Hypothalamus (tissue), 51 donors: ENCODE results near the gene TIMM44.
"Not testable (repeated sequence)": the region's sequence is repeated elsewhere in the genome, so short reads cannot be mapped to it uniquely, and the experiment has no call there.

Experiments
- DNase-seq, 51 donors: peaks; one replicate each; lab custom pipeline; 2025; lab: John Stamatoyannopoulos, UW

Gene TIMM44

DNA sequence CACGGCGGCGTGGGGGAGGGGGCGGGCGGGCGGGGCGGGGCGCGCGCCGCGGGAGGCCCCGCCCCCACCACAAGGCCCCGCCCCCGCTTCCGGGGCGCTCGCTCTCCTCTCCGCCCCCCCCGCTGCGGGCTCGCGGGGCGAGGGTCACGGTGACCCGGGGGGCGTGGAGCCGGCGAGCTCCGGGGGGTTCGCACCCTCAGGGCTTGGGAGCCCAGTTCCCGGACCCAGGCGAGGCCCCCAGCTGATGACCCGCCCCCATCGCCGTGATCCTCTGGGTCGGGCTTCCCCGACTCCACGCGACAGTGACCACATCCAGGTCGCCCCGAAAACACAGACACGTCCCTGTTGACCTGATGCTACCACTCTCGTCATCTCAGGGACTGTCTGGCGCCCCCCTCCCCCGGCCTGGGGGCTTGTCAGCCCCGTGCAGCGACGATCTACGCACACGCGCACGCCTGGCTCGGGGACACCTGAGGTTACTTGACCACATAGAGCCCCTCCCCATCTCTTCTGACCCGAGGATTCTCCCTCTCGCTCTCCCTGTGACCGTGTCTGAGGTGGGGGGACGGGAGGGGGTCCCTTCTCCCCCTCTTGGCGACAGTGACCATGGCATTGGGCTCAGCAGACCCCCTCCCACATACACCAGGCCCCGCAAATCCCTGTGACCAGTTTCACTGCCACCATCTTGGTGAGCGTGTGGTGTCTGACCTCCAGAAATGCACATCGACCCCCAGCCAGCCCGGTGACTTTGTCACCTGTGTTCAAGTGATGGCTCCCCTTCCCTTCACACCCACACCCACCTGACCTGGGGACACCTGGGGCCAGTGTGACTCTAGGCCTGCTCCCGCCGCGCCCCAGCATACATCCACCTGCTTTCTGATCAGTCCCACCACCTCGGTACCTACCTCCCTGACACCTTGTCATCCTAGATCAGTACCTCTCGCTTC, 39.1 kb downstream of the TIMM44 start:
- peak in 10 of 51 donors; percentile 26 to 70 (median 56) for DNase-seq

DNA sequence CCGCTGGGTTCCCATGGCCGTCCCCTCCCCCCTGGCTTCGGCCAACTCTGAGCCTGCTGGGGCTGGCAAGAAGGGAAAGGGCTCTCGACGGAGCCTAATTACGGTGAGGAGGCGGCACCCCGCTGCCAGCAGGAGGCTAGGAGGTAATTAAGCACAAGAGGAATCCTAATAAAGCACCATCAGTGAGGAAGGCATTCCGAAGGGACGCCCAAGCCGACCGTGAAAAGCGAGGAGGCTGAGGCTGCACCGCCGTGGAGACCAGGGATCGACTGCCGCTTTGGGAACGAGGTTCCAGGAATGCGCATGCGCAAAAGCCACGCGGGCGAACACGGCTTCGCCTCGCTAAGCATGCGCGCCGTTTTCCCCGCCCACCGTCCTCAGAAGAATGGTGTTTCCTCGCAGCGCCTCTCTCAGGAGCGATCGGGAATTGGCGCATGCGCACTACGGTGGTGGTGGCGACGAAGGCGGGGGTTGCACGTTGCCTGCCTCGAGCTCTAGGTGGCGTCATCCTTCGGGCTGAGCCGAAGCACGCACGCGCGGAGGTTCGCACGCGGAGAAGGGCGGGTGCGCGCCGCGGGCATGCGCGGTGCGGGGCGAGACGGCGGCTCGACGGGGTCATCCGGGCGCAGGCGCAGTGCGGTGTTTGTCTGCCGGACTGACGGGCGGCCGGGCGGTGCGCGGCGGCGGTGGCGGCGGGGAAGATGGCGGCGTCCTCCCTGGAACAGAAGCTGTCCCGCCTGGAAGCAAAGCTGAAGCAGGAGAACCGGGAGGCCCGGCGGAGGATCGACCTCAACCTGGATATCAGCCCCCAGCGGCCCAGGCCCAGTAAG, 40.0 kb downstream of the TIMM44 start, which contains the start of gene MAP2K7:
TSS of gene MAP2K7 (plus strand) at position 634 of the 830 bp plus-strand sequence. CDS start at position 702, 68 bp downstream.
- peak; percentile 94 to 100 (median 99) for DNase-seq

DNA sequence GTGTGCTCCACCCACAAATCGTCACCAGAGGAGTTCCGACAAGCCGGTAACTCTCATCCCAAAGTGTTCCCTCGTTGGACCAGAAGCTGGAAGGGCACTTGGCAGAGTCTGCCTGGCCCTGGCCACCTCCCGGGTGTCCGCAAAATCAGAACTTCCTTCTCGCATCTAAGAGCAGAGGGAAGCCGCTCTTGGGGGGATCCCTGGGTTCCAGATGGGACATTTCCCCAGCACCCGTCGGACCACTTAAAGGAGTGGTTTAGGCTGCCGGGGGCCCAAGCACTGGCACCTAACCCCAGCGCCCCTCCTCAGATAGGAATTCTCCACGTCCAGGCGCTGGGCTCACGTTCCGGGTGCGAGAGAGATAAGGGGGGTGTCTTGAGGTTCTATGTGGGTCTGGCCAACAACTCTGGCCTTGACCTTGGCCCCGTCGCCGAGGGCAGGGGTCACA, 40.6 kb downstream of the TIMM44 start:
- no peak for DNase-seq

DNA sequence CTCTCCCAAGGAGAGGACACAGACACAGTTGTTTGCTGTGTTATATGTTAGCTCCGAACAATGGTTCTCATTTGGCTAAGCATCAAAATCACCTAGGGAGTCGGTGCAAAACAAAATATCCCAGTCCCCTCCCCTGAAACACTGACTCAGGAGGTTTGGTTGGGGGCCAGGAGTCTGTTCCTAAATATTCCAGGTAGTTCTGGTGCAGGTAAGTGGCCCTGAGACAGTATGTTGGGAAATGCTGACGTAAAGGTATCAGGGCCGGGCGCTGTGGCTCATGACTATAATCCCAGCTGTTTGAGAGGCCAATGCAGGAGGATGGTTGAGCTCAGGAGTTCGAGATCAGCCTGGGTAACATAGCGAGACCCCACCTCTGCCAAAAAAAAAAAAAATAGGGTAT, 42.1 kb downstream of the TIMM44 start:
- no peak for DNase-seq

GRCh38 chr19:7900931-7901330, 42.5 kb downstream of the TIMM44 start:
- DNase-seq = no peak

DNA sequence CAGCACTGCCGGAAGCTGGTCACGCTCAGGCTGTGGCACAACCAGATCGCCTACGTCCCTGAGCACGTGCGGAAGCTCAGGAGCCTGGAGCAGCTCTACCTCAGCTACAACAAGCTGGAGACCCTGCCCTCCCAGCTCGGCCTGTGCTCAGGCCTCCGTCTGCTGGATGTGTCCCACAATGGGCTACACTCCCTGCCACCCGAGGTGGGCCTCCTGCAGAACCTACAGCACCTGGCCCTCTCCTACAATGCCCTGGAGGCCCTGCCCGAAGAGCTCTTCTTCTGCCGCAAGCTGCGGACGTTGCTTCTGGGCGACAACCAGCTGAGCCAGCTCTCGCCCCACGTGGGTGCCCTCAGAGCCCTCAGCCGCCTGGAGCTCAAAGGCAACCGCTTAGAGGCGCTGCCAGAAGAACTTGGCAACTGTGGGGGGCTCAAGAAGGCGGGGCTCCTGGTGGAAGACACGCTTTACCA, 43.0 kb downstream of the TIMM44 start:
- no peak for DNase-seq

GRCh38 chr19:7899751-7900378, 43.6 kb downstream of the TIMM44 start:
- no peak for DNase-seq

GRCh38 chr19:7898967-7899366, 44.5 kb downstream of the TIMM44 start:
- DNase-seq = no peak

DNA sequence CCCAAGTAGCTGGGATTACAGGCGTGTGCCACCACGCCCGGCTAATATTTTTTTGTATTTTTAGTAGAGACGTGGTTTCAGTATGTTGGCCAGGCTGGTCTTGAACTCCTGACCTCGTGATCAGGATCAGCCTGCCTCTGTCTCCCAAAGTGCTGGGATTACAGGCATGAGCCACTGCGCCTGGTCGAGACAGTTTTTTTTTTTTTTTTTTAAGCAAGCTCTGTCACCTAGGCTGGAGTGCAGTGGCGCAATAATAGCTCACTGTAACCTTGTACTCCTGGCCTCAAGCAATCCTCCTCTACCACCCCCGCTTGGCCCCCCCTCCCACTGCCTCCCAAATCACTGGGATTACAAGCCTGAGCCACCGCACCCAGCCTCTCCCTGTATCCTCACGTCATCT, 46.2 kb downstream of the TIMM44 start:
- DNase-seq = no peak

DNA sequence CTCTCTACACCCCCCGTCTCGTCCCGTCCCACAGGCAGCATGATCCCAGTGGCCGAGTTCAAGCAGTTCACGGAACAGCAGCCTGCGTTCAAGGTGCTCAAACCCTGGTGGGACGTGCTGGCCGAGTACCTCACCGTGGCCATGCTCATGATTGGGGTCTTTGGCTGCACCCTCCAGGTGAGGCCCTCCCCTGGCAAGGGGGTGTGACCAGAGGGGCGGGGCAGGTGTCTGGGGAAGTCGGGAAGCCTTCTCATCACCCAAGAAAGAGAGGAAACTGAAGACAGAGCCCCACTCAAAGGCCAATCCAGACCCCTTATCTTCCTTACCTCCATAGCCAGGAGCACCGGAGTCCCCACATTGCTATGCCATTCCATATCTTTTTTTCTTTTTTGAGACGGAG, 47.9 kb downstream of the TIMM44 start:
- no peak for DNase-seq

GRCh38 chr19:7894612-7895309, 48.7 kb downstream of the TIMM44 start:
- no peak for DNase-seq

- not testable (repeated sequence) for DNase-seq
These were observed 49.9 kb downstream of the TIMM44 start for GRCh38 chr19:7893362-7894101.

DNA sequence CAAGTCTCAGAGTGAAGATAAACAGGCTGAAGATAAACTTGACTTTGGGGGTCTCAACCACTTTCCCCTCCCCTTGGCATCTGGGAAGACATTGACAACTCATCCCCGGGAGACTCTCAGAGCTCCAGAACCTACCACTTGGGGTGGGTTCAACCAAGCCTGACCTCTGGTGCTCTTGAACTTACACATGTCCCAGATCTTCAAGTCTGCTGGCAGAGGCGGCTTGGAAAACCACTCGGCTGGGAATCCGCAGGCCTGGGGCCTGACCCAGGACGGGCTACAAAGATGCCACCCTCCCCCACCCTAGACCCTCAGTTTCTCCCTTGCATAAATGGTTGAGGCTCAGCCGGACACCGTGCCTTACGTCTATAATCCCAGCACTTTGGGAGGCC, 54.6 kb downstream of the TIMM44 start:
- DNase-seq = no peak

GRCh38 chr19:7888145-7888825, 55.2 kb downstream of the TIMM44 start, which contains the start of gene LRRC8E:
TSS of gene LRRC8E (plus strand) at chr19:7888510. CDS start at chr19:7895604, 7,094 bp downstream.
- DNase-seq = no peak

- no peak for DNase-seq
These were observed 55.9 kb downstream of the TIMM44 start for GRCh38 chr19:7887408-7888144.

DNA sequence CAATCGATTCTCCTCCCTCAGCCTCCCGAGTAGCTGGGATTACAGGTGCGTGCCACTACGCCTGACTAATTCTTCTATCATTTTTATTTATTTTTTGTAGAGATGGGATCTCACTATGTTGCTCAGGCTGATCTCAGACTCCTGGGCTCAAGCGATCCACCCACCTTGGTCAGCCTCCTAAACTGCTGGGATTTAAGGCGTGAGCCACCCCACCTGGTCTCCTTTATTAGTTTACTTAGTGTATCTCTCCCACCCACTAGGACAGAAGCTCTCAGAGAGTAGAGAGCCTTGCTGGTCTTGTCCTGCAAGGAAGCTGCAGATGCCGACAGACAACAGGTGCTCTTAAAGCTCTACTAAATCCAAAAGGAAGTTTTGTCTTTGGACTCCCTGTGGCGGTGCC, 57.6 kb downstream of the TIMM44 start:
- no peak for DNase-seq

GRCh38 chr19:7883796-7884570, 59.5 kb downstream of the TIMM44 start:
- DNase-seq = no peak
